Rectal smooth muscle tissue (tissue), 1 donor: ENCODE data around the gene FARSB.

ENCODE experiments used
- H3K27ac ChIP-seq: one replicate; pipeline ENCODE4 v1.7.0; 2013; ENCODE audit warnings: low read depth, low read length, inconsistent platforms
- H3K27me3 ChIP-seq: one replicate; pipeline ENCODE4 v1.7.0; 2013; ENCODE audit warnings: low read length; ENCODE audit not compliant: control insufficient read depth, insufficient read depth
- H3K36me3 ChIP-seq: one replicate; pipeline ENCODE4 v1.7.0; 2013; ENCODE audit warnings: low read length; ENCODE audit not compliant: control insufficient read depth, insufficient read depth
- H3K4me1 ChIP-seq: one replicate; pipeline ENCODE4 v1.7.0; 2013; ENCODE audit warnings: low read length; ENCODE audit not compliant: control insufficient read depth, insufficient read depth
- H3K4me3 ChIP-seq: one replicate; pipeline ENCODE4 v1.7.0; 2013; ENCODE audit warnings: low read length
- H3K9ac ChIP-seq: one replicate; pipeline ENCODE4 v1.7.0; 2013; ENCODE audit warnings: low read length

The FARSB gene

DNA sequence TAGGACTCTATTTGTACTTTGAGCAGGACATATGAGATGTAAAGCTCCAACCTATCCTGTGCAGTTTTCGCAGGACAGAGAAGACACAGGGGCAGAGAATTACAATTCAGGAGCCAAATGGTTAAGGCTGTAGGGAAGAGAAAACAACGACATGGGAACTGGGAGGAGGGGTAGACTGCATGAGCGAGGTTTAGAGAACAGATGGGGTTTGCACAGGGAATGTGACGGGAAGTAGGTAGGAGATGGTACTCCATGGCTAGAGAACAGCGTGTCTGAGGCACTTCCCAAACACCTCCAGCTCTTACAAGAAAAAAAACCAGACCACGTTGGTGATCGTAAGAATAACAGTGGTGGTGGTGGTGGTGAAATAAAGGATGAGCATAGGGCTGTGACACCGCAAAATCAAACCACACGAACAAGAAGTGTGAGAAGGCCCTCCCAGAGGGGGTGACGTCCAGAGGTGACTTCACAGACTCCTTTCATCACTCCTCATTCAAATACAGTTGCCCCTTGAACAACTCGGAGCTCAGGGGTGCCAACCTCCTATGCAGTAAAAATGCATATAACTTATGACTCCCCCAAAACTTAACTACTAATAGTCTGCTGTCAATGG, 92.7 kb downstream of the FARSB start:
- no peaks in the 10 kb centered on the region for H3K36me3 ChIP-seq
- H3K4me1 ChIP-seq = no peaks in the 10 kb centered on the region
- no peak overlapping the region for H3K9ac ChIP-seq
- H3K27me3 ChIP-seq = no peaks in the 10 kb centered on the region
- no peak overlapping the region for H3K4me3 ChIP-seq
- H3K27ac ChIP-seq = no peak overlapping the region

DNA sequence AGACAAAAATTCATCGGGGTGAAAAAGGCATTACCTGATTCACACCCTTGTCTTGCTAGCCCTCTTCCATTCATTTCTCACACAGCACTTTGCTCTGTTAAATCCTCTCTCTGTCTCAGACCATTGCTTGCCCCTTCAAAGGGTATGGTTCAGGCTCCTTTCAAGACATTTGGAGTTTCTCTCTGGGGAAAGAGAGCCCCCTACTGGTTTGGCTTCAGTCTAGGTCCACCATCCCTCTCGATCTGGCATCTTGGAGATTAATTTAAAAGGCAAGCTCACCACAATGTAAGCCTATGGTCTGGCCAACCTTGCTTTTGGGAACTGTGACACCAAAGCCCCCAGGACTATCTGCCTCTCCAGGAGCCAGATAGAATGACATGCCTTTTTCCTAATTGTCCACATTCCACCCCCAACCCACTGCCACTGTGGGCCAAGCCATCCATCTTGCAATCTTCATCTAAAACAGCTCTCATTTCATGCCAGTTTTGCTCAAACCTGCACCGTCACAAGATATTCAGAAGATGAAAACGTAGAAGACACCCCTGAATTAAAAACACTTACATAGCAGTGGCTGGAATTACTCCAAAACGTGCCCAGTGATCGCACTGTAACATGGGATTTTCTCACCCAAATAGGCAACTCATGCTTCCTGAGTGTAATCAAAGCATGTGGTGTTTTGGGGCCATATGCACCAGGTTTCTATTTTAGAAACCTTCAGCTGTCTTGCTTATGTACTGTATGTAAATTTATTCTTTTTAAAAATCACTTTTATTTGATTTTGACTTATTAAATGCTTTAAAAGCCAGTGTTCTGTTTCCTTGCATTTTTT, 93.9 kb downstream of the FARSB start:
- Histone ChIP-seq H3K4me1 (no peaks in the 10 kb centered on the region), H3K9ac (no peak overlapping the region), H3K27me3 (no peaks in the 10 kb centered on the region), H3K36me3 (no peaks in the 10 kb centered on the region), H3K4me3 (no peak overlapping the region), H3K27ac (no peak overlapping the region)

DNA sequence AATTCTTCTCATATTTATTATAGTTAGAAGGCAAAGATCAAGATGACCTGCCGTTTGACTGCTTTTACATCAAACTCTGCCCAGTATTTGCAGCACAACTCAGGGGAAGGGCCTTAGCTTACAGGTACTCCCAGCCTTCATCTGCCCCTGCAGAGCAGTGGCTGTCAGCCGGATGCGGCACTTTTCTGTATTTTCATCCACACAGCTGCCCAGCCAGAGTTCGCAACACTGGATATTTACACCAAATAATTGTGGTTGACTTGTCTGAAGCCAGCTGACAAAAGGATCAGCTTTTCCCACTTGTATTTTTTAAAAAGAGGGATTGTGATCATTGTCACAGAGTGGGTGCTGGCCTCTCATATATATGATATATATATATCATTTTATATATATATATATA, 94.7 kb downstream of the FARSB start:
- H3K4me1 ChIP-seq = no peaks in the 10 kb centered on the region
- no peaks in the 10 kb centered on the region for H3K36me3 ChIP-seq
- no peak overlapping the region for H3K4me3 ChIP-seq

DNA sequence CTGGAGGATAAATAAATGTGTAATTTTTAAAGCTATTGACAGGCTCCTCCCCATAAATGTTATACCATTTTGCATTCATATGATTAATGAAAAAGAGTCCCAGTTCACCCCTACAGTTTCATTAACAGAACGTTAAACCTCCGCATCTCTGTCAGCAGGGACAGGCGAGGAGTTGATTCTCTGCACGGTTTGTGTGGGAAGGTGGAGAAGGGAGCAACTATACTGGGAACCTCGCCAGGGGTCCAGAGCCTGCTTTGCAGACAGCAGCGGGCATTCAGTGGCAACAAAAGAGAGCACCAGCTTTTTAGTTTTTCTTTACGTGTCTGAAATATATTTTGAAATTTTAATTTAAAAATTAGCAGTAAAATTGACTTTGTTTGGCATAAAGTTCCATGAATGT, 101.4 kb downstream of the FARSB start:
- no peak overlapping the region for H3K27ac ChIP-seq
- H3K27me3 ChIP-seq = no peaks in the 10 kb centered on the region
- H3K4me1 ChIP-seq = no peaks in the 10 kb centered on the region
- H3K36me3 ChIP-seq = no peaks in the 10 kb centered on the region
- no peak overlapping the region for H3K9ac ChIP-seq
- H3K4me3 ChIP-seq = no peak overlapping the region

More for the DNA sequence above, 94.7 kb downstream of the FARSB start:
- no peak overlapping the region for H3K27ac ChIP-seq
- no peak overlapping the region for H3K9ac ChIP-seq
- H3K27me3 ChIP-seq = no peaks in the 10 kb centered on the region

DNA sequence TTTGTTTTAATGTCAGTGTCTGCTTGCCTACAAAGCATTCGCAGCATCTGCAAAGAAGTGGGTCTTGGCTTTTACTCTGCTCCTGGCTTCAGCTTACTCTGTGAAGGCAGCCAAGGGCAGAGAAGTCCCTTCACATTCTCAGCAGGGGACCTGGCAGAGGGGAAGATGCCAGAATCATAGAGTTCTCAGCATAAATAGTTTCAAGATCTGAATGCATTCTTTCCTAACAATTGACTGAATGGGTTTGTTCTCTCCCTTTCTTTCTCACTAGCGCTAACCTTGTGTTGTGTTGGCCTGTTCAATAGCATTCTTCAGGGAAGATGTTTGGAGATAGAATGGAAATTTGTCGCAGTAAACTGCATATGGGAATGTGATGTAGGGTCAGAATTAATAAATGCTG, 106.9 kb downstream of the FARSB start:
- Histone ChIP-seq H3K4me1 (peaks cover 21% of the 10 kb centered on the region), H3K27ac (no peak overlapping the region), H3K4me3 (no peak overlapping the region), H3K27me3 (no peaks in the 10 kb centered on the region), H3K9ac (no peak overlapping the region), H3K36me3 (no peaks in the 10 kb centered on the region)

DNA sequence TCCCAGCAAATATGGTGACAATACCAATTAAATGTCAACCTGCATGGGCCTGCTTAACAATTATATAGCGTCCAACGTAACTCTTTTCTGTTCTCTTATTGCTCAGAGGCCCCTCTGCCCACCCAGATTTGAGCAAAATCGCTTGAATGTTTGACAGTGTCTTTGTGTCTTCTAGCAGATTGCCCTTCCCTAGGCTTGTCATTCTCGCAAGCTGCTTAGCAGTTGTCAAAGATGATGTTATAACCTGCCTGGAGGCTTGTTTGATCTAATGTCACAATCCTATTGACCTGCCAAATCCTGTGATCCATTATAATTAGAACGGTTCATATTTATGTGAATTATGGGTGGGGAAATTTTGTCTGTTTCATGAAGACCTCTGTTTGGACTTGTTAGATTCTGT, 108.8 kb downstream of the FARSB start:
- Histone ChIP-seq H3K27ac (no peak overlapping the region), H3K27me3 (no peaks in the 10 kb centered on the region), H3K4me1 (peaks cover 21% of the 10 kb centered on the region), H3K4me3 (no peak overlapping the region), H3K9ac (no peak overlapping the region), H3K36me3 (no peaks in the 10 kb centered on the region)

DNA sequence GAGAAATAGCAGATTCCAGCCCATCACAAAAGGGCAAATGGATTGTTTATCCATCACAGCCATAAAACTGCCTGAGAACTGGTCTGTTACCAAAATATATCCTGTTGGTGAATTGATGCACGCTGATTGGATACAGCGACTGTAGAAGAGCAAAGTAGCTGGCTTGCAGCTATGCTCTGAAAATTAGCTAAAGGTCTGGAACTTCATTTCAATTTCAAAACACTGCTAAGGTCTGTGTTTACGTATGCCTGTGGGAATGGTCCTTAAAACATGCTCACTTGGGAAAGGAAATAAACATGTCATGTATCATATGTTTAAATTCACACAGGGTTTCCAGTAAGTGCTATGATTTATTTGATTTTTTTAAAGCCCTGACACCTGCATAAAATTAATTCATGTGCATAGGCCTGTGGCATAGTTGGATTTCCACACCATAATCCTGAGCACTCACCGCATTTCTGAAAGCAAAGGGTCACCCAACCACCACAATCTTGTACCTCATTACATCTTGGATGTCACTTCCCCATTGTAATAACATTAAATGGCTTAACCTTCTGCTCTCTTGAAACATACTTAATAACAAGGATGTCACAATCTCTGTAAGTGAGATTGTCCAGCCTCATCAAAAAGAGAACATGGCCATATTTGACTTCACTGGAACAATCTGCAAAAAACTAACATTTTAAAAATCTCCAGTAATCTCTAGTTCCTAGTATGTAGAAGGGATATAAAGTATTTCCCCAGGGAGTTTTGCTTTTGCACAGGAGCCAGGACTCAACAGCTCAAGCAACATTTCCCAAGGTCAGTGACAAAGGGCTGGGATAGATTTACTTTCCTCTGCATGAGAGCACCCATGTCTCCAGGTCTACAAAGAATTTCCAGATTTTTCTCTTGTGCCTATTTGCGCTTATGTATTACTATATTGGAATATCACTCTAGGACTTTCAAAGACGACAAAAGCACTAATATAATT, 109.8 kb downstream of the FARSB start:
- Histone ChIP-seq H3K4me3 (no peak overlapping the region), H3K9ac (no peak overlapping the region), H3K27ac (peak overlapping the region; percentile 32), H3K27me3 (no peaks in the 10 kb centered on the region), H3K36me3 (no peaks in the 10 kb centered on the region), H3K4me1 (peaks cover 21% of the 10 kb centered on the region)

DNA sequence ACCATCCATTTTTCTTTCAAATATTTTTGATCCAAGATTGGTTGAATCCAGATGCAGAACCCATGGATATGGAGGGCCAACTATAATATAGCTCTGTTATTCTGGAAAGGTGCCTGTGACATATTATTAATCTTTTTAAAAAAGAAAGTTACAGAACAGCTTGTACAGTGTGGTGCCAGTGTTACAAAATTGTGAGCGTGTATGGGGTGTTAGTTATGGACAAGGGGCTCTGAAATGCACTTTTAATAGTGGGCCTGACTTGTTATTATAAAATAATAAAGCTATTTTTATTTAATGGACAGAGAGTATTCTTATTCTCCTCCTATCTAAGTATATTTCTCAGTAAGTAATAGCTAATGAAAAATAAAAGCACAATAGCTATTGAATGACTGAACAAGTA, 111.2 kb downstream of the FARSB start:
- Histone ChIP-seq H3K9ac (no peak overlapping the region), H3K4me3 (no peak overlapping the region), H3K4me1 (peaks cover 21% of the 10 kb centered on the region), H3K36me3 (no peaks in the 10 kb centered on the region), H3K27me3 (no peaks in the 10 kb centered on the region), H3K27ac (no peak overlapping the region)

DNA sequence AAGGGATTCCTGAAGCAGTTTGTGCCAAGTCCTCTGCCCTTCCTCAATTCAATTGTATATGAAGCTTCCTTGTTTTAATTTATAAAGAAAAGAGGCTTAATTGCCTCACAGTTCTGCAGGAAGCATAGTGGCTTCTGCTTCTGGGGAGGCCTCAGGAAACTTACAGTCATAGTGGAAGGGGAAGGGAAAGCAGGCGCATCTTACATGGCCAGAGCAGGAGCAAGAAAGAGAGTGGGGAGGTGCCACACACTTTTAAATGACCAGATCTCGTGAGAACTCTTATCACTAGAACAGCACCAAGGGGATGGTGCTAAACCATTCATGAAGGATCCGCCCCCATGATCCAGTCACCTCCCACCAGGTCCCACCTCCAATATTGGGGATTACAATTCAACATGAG, 117.4 kb downstream of the FARSB start:
- Histone ChIP-seq H3K27me3 (no peaks in the 10 kb centered on the region), H3K27ac (no peak overlapping the region), H3K36me3 (no peaks in the 10 kb centered on the region), H3K9ac (no peak overlapping the region), H3K4me1 (no peaks in the 10 kb centered on the region), H3K4me3 (no peak overlapping the region)

DNA sequence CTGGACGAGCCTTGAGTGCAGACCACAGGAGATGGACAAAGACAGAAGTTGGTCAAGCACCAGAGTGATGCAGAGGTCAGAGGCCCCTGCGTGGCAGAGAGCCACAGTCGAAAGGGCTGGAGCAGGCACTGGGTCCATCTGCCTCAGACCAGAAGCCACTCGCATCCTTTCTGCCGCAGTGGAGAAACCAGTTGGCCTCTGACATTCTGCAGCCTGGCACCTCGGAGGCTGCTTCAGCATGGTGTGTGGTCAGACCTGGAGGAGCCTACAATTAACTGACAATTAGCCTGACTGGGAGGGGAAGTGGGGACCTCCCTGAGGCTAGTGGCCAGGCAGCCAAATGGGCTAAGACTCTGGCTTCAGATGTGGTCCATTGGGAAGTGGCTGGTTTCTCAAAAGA, 120.4 kb downstream of the FARSB start:
- Histone ChIP-seq H3K9ac (no peak overlapping the region), H3K36me3 (no peaks in the 10 kb centered on the region), H3K4me1 (no peaks in the 10 kb centered on the region), H3K27me3 (no peaks in the 10 kb centered on the region), H3K4me3 (no peak overlapping the region), H3K27ac (no peak overlapping the region)

DNA sequence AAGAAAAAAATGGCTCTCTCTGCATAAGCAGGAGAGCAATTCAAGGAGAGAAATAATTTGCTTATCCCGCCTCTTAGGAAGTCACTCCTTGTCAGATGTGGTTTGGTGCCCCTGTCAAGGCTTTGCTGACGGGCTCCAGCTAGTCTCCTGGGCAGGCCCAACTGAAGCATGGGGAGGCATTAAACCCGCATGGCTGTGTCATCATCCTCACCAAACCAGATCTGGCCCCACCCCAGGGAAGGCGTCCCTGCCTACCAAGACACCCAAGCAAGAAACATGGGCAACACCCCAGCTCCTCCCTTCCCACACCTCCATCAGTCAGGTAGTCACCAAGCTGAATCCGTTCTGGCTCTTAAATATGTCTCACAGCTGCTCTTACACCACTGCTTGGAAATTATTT, 123.6 kb downstream of the FARSB start:
- no peak overlapping the region for H3K4me3 ChIP-seq
- no peak overlapping the region for H3K27ac ChIP-seq
- no peak overlapping the region for H3K9ac ChIP-seq
- H3K27me3 ChIP-seq = no peaks in the 10 kb centered on the region
- H3K36me3 ChIP-seq = no peaks in the 10 kb centered on the region
- no peaks in the 10 kb centered on the region for H3K4me1 ChIP-seq

DNA sequence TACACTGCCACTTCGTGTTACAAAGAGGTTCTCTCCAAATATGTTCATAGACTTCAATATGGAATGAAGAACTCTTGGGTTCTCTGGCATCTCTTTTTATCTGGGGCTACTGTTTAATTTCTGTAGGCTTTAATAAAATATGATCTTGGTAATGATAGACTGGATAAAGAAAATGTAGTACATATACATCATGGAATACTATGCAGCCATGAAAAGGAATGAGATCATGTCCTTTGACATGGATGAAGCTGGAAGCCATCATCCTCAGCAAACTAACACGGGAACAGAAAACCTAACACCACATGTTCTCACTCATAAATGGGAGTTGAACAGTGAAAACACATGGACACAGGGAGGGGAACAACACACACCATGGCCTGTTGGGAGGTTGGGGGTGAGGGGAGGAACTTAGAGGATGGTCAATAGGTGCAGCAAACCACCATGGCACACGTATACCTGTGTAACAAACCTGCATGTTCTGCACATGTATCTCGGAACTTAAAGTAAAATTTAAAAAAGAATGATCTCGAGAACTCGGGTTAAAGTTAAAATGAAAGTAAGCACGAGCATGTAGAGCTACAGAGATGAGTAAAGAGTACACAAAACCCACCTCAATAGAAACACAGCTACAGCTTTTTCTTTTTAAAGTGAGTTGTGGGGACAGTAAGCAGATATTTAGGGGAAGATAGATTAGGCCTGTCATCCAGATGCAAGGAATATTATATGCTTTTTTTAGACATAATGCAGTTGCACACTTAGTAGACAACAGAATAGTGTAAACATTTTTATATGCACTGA, 129.2 kb downstream of the FARSB start:
- Histone ChIP-seq H3K36me3 (no peaks in the 10 kb centered on the region), H3K4me1 (no peaks in the 10 kb centered on the region), H3K4me3 (no peak overlapping the region), H3K27me3 (no peaks in the 10 kb centered on the region), H3K9ac (no peak overlapping the region), H3K27ac (no peak overlapping the region)
